H1 (cell line): Measurements from ENCODE around the gene CEP104. TPM values are rescaled to one million over a fixed set of nuclear protein-coding genes. Genes with fewer than 3 reads are reported as not detected.

Source experiments
- CTCF ChIA-PET: fragments of 300-600 bp; sonication (Branson Sonifier 250); formaldehyde crosslinking; loops from one replicate; lab custom pipeline; 2021; ENCODE audit not compliant: partially characterized antibody; lab: Charles Lee
- POLR2A ChIA-PET: fragments of 300-600 bp; sonication (Branson Sonifier 250); formaldehyde crosslinking; loops from one replicate; lab custom pipeline; 2021; ENCODE audit warnings: inconsistent platforms; ENCODE audit not compliant: partially characterized antibody; lab: Charles Lee
- DNase-seq, 2 experiments: peaks; one replicate each; pipeline versions ENCODE4 v3.0.0 to v3.0.0-alpha.2; 2010 to 2022; ENCODE audit warnings: low spot score in 2 of 2, low read depth in 1 of 2, mixed read lengths in 1 of 2
- FAIRE-seq: peaks from 2 replicates; lab custom pipeline; 2011; peaks lifted over from hg19 to GRCh38; lab: Jason Lieb, UNC
- H2AFZ ChIP-seq: 2 replicates; pipeline ENCODE4 v1.8.1; 2012; ENCODE audit warnings: low read length, inconsistent platforms
- H2AK5ac ChIP-seq: 2 replicates; pipeline ENCODE4 v1.6.1; 2013; ENCODE audit warnings: low read depth, low read length
- H2BK120ac ChIP-seq: replicated peaks from 2 replicates; pipeline ENCODE3; 2013; ENCODE audit warnings: low read depth, low read length, inconsistent platforms
- H2BK12ac ChIP-seq: 2 replicates; pipeline ENCODE4 v1.6.1; 2013; ENCODE audit warnings: low read depth, low read length
- H2BK15ac ChIP-seq: 2 replicates; pipeline ENCODE4 v1.6.1; 2013; ENCODE audit warnings: low read length
- H2BK20ac ChIP-seq: 2 replicates; pipeline ENCODE4 v1.6.1; 2013; ENCODE audit warnings: low read length
- H2BK5ac ChIP-seq: 2 replicates; pipeline ENCODE4 v1.6.1; 2013; ENCODE audit warnings: low read depth, low read length
- H3K14ac ChIP-seq: 2 replicates; pipeline ENCODE4 v1.6.1; 2013; ENCODE audit warnings: inconsistent platforms; ENCODE audit not compliant: insufficient read length
- H3K18ac ChIP-seq: 2 replicates; pipeline ENCODE4 v1.6.1; 2013; ENCODE audit warnings: low read length; ENCODE audit errors: extremely low read depth
- H3K23ac ChIP-seq: 2 replicates; pipeline ENCODE4 v1.6.1; 2013; ENCODE audit warnings: inconsistent platforms; ENCODE audit not compliant: insufficient read length
- H3K23me2 ChIP-seq: 2 replicates; pipeline ENCODE4 v1.6.1; 2013; ENCODE audit warnings: low read depth, low read length
- H3K27ac ChIP-seq: 2 replicates; pipeline ENCODE4 v1.6.1; 2011; ENCODE audit warnings: low read depth, low read length, inconsistent platforms
- H3K27me3 ChIP-seq, 4 experiments: replicated peaks in 1 of 4; 1 replicate in 1 of 4; 2 replicates in 3 of 4; pipeline versions ENCODE4 v1.6.1 to v1.8.1; 2011 to 2013; ENCODE audit warnings: low read length in 3 of 4, mild to moderate bottlenecking in 3 of 4, inconsistent platforms in 2 of 4, mixed read lengths in 2 of 4, moderate library complexity in 1 of 4; ENCODE audit not compliant: control insufficient read depth in 3 of 4, insufficient read depth in 3 of 4; ENCODE audit errors: extremely low read depth in 1 of 4
- H3K36me3 ChIP-seq, 4 experiments: 2 replicates each; pipeline versions ENCODE4 v1.6.1 to v1.8.1; 2011 to 2013; ENCODE audit warnings: mild to moderate bottlenecking in 4 of 4, low read length in 3 of 4, moderate library complexity in 2 of 4, control low read depth in 1 of 4, inconsistent platforms in 1 of 4; ENCODE audit not compliant: insufficient read depth in 4 of 4, control insufficient read depth in 2 of 4
- H3K4ac ChIP-seq: replicated peaks from 2 replicates; pipeline ENCODE3; 2013; ENCODE audit warnings: low read length, low read depth, mixed read lengths, inconsistent platforms; ENCODE audit not compliant: insufficient read length
- H3K4me1 ChIP-seq, 4 experiments: replicated peaks in 1 of 4; 1 replicate in 1 of 4; 2 replicates in 3 of 4; pipeline versions ENCODE4 v1.6.1 to v1.8.1; 2011 to 2013; ENCODE audit warnings: low read length in 3 of 4, inconsistent platforms in 2 of 4, mixed read lengths in 1 of 4; ENCODE audit not compliant: insufficient read depth in 4 of 4, control insufficient read depth in 3 of 4
- H3K4me2 ChIP-seq, 2 experiments: 2 replicates each; pipeline versions ENCODE4 v1.6.1 to v1.8.1; 2011 to 2013; ENCODE audit warnings: low read depth in 2 of 2, low read length in 2 of 2, control low read depth in 1 of 2, inconsistent platforms in 1 of 2, mild to moderate bottlenecking in 1 of 2; ENCODE audit not compliant: insufficient read depth in 1 of 2
- H3K4me3 ChIP-seq, 4 experiments: fragments of 200-600, 300-600 bp in 1 of 4; sonication (generic), shearing (Covaris generic), sonication (Bioruptor Twin) in 1 of 4; 2 replicates each; pipeline versions ENCODE4 v1.5.1 to v1.8.1; 2011 to 2016; ENCODE audit warnings: low read length in 4 of 4, low read depth in 3 of 4, control low read depth in 2 of 4, inconsistent platforms in 2 of 4, mild to moderate bottlenecking in 2 of 4, mixed read lengths in 1 of 4, moderate library complexity in 1 of 4; ENCODE audit not compliant: insufficient read depth in 2 of 4; ENCODE audit errors: extremely low read depth in 1 of 4
- H3K56ac ChIP-seq: replicated peaks from 2 replicates; pipeline ENCODE3; 2013; ENCODE audit warnings: low read depth, mild to moderate bottlenecking, mixed read lengths, low read length, inconsistent platforms; ENCODE audit not compliant: insufficient read length
- H3K79me1 ChIP-seq: 2 replicates; pipeline ENCODE4 v1.6.1; 2013; ENCODE audit warnings: low read depth, low read length, control low read depth
- H3K79me2 ChIP-seq, 2 experiments: 2 replicates each; pipeline versions ENCODE4 v1.6.1 to v1.8.1; 2012 to 2013; ENCODE audit warnings: low read length in 2 of 2, mild to moderate bottlenecking in 2 of 2, inconsistent platforms in 1 of 2; ENCODE audit not compliant: insufficient read depth in 2 of 2, control insufficient read depth in 1 of 2
- H3K9ac ChIP-seq, 4 experiments: replicated peaks in 1 of 4; 1 replicate in 1 of 4; 2 replicates in 3 of 4; pipeline versions ENCODE4 v1.6.1 to v1.8.1; 2011 to 2013; ENCODE audit warnings: low read depth in 3 of 4, low read length in 3 of 4, control low read depth in 2 of 4, mild to moderate bottlenecking in 2 of 4, moderate library complexity in 2 of 4, inconsistent platforms in 1 of 4; ENCODE audit errors: extremely low read depth in 1 of 4
- H3K9me3 ChIP-seq, 2 experiments: 2 replicates each; pipeline versions ENCODE4 v1.6.1 to v1.8.1; 2012 to 2013; ENCODE audit warnings: mild to moderate bottlenecking in 2 of 2, moderate library complexity in 2 of 2, control low read depth in 1 of 2, inconsistent platforms in 1 of 2, low read depth in 1 of 2, low read length in 1 of 2, mixed read lengths in 1 of 2; ENCODE audit not compliant: insufficient read depth in 2 of 2
- H4K20me1 ChIP-seq, 2 experiments: replicated peaks in 1 of 2; 2 replicates each; pipeline versions ENCODE3 to v1.8.1; 2011 to 2013; ENCODE audit warnings: inconsistent platforms in 2 of 2, low read length in 2 of 2, mild to moderate bottlenecking in 1 of 2; ENCODE audit not compliant: insufficient read depth in 2 of 2, control insufficient read depth in 1 of 2
- H4K5ac ChIP-seq: 2 replicates; pipeline ENCODE4 v1.6.1; 2013; ENCODE audit warnings: low read length, low read depth, mixed read lengths, inconsistent platforms; ENCODE audit not compliant: insufficient read length
- H4K8ac ChIP-seq: 2 replicates; pipeline ENCODE4 v1.8.0; 2013; ENCODE audit warnings: mild to moderate bottlenecking, moderate library complexity, low read length, inconsistent platforms; ENCODE audit not compliant: insufficient read depth; ENCODE audit errors: extremely low read depth
- H4K91ac ChIP-seq: replicated peaks from 2 replicates; pipeline ENCODE3; 2013; ENCODE audit warnings: low read length, mixed read lengths, inconsistent platforms; ENCODE audit not compliant: insufficient read length
- ASH2L ChIP-seq: fragments of 200-600, 300-600 bp; sonication (generic); IDR thresholded peaks from one replicate; pipeline ENCODE4 v1.7.1; 2017; ENCODE audit warnings: low read length
- BACH1 ChIP-seq: IDR thresholded peaks from 2 replicates; pipeline ENCODE4 v1.6.1; 2012; ENCODE audit warnings: low read length, improper control_type of control experiment
- EGR1 ChIP-seq: IDR thresholded peaks from 2 replicates; pipeline ENCODE4 v1.6.1; 2011; ENCODE audit warnings: low read depth, low read length, borderline replicate concordance
- EP300 ChIP-seq, 2 experiments: IDR thresholded peaks; 1 replicate in 1 of 2; 2 replicates in 1 of 2; pipeline ENCODE4 v1.6.1; 2011 to 2012; ENCODE audit warnings: low read depth in 2 of 2, low read length in 2 of 2, mild to moderate bottlenecking in 2 of 2, borderline replicate concordance in 1 of 2, inconsistent platforms in 1 of 2, moderate library complexity in 1 of 2
- KDM1A ChIP-seq: fragments of 200-600, 300-600 bp; sonication (generic); IDR thresholded peaks from 2 replicates; pipeline ENCODE4 v1.7.1; 2016; ENCODE audit warnings: mild to moderate bottlenecking, low read length, borderline replicate concordance
- KDM5A ChIP-seq: fragments of 200-600 bp; IDR thresholded peaks from 2 replicates; pipeline ENCODE4 v1.7.1; 2012; ENCODE audit warnings: mild to moderate bottlenecking, low read length, inconsistent platforms, mixed read lengths
- POLR2AphosphoS5 ChIP-seq: IDR thresholded peaks from 2 replicates; pipeline ENCODE4 v1.6.1; 2011; ENCODE audit warnings: low read depth, low read length
- RAD21 ChIP-seq, 2 experiments: IDR thresholded peaks in 1 of 2; conservative IDR thresholded peaks in 1 of 2; 2 replicates each; pipeline ENCODE4 v1.6.1; 2011; ENCODE audit warnings: low read depth in 2 of 2, low read length in 2 of 2, improper control_type of control experiment in 1 of 2, inconsistent platforms in 1 of 2, mild to moderate bottlenecking in 1 of 2, moderate library complexity in 1 of 2
- SAP30 ChIP-seq: fragments of 300-600 bp; sonication (generic); IDR thresholded peaks from 2 replicates; pipeline ENCODE4 v1.7.1; 2012; ENCODE audit warnings: low read length, moderate library complexity, mild to moderate bottlenecking, inconsistent platforms; ENCODE audit not compliant: insufficient read depth, insufficient replicate concordance
- SIX5 ChIP-seq: IDR thresholded peaks from 2 replicates; pipeline ENCODE4 v1.6.1; 2011; ENCODE audit warnings: mild to moderate bottlenecking, low read depth, low read length
- SP1 ChIP-seq: IDR thresholded peaks from 2 replicates; pipeline ENCODE4 v1.6.1; 2011; ENCODE audit warnings: low read depth, low read length
- WGBS, 2 experiments: shearing (Covaris generic) in 1 of 2; methylation state at CpG; one replicate each; pipeline versions ENCODE4 v1.1.6 to v1.1.7; 2013 to 2015; ENCODE audit warnings: low lambda C conversion rate in 2 of 2, mixed read lengths in 2 of 2, inconsistent platforms in 1 of 2, low coverage in 1 of 2, missing lambda C conversion rate in 1 of 2; ENCODE audit not compliant: insufficient replicate concordance in 2 of 2, insufficient coverage in 1 of 2, insufficient read length in 1 of 2; ENCODE audit errors: extremely low coverage in 1 of 2, missing lambda C conversion rate in 1 of 2; 5-methylcytosine and 5-hydroxymethylcytosine counted together
- polyA plus RNA-seq, 7 experiments: library from polyadenylated mRNA; depleted of rRNA in 3 of 7; stranded (reverse) in 5 of 7; unstranded in 2 of 7; fragments of >200 nt in 5 of 7; fragments of 200-250 nt in 2 of 7; gene quantifications; 1 replicate in 5 of 7; 2 replicates in 1 of 7; 4 replicates in 1 of 7; pipeline versions ENCODE4 v1.2.1 to v1.2.3, GENCODE V29; 2011 to 2013; ENCODE audit warnings: missing spikeins in 2 of 7, mixed read lengths in 2 of 7
- total RNA-seq: library from RNA; stranded (reverse); fragmentation: NEBNext Ultra II Directional; extraction: Animal tissue kit (Norgen Biotek cat#: 25700); gene quantifications from 2 replicates; pipeline ENCODE4 v1.2.1, GENCODE V29; 2021

CEP104 gene
- total and polyA plus RNA-seq, 2 of the 8 experiments (the other 6 are each of a cell fraction or from before 2014, with no cell fraction given) = 8.0 to 43.9 TPM

- Histone ChIP-seq H3K4ac (no peak overlapping the region), H3K9ac (no peak overlapping the region), H3K27me3 (no peaks in the 10 kb centered on the region; a peak in 1 of 7 replicates), H3K4me2 (no peak overlapping the region), H4K5ac (no peak overlapping the region), H4K91ac (no peak overlapping the region), H3K56ac (no peak overlapping the region), H3K14ac (no peak overlapping the region), H3K79me2 (no peaks in the 10 kb centered on the region), H4K8ac (no peak overlapping the region; the same call in 1 of the 2 replicates), H4K20me1 (peaks cover 8 to 26% of the 10 kb centered on the region in 2 experiments), H2BK20ac (no peak overlapping the region), H3K18ac (no peak overlapping the region), H2AFZ (no peak overlapping the region), H2BK120ac (no peak overlapping the region), H3K79me1 (no peaks in the 10 kb centered on the region; the same call in 1 of the 2 replicates), H3K23ac (no peak overlapping the region), H2BK5ac (no peak overlapping the region; the same call in 1 of the 2 replicates), H3K4me1 (peaks cover 0 to 29% (median 11%) of the 10 kb centered on the region in 4 experiments; a peak in 6 of 7 replicates), H2AK5ac (no peak overlapping the region), H3K27ac (no peak overlapping the region), H2BK15ac (no peak overlapping the region), H3K23me2 (peaks cover 2% of the 10 kb centered on the region; the same call in 1 of the 2 replicates), H3K9me3 (no peaks in the 10 kb centered on the region), H3K36me3 (peaks cover 19 to 34% (median 31%) of the 10 kb centered on the region in 4 experiments), H2BK12ac (no peak overlapping the region), H3K4me3 (no peak overlapping the region)
- 98% methylated on average over 16 of the region's 20 CpGs; no CpG with 5 or more reads in 1 of the 2 experiments for WGBS, 2 experiments
- ChIA-PET POLR2A (interaction anchor here (0.8 to 5.8 kb wide), 5 partner anchors 12 to 58 kb away, joined by 3 to 84 read pairs (median 3); partner anchors contain the start of gene LRRC47), CTCF (interaction anchor here (0.6 to 3.0 kb wide), 9 partner anchors 8 to 1670 kb away, joined by 3 to 24 read pairs (median 3); no protein-coding TSS in a partner anchor)
- FAIRE-seq (no peak), DNase-seq (no peak)
- TF ChIP-seq EP300 (IDR thresholded peaks at IDR 0.05; ENCODE audit: borderline replicate concordance in 1 of 2, low read depth in 2 of 2, low read length in 2 of 2) = no peak
- TF ChIP-seq EGR1 = no peak
- TF ChIP-seq RAD21 (IDR thresholded peaks at IDR 0.05 in 1 of 2, conservative IDR thresholded peaks at IDR 0.05 in 1 of 2; ENCODE audit: low read depth in 2 of 2, low read length in 2 of 2) = no peak
- no peak for TF ChIP-seq BACH1
- TF ChIP-seq SAP30 = no peak
- no peak for TF ChIP-seq POLR2AphosphoS5
- TF ChIP-seq SP1 = no peak
- TF ChIP-seq KDM5A = no peak
- TF ChIP-seq KDM1A = no peak
- TF ChIP-seq SIX5 = no peak
- no peak for TF ChIP-seq ASH2L
These were observed 79.1 kb downstream of the CEP104 start for GRCh38 chr1:3777647-3778589.
